NB4 (cell line): ENCODE results near the gene CHCHD3.

ENCODE experiments used
- DNase-seq: peaks from one replicate; pipeline ENCODE4 v3.0.0; 2010; ENCODE audit warnings: low read depth
- H3K4me3 ChIP-seq: one replicate; pipeline ENCODE4 v1.5.1; 2011; ENCODE audit warnings: mild to moderate bottlenecking, low read depth, low read length, moderate library complexity
- MAX ChIP-seq: IDR thresholded peaks from 2 replicates; pipeline ENCODE4 v1.6.1; 2011; ENCODE audit warnings: low read depth, low read length
- MYC ChIP-seq: IDR thresholded peaks from 2 replicates; pipeline ENCODE4 v1.6.1; 2011; ENCODE audit warnings: low read depth, low read length
- POLR2A ChIP-seq: IDR thresholded peaks from 2 replicates; pipeline ENCODE4 v1.6.1; 2011; ENCODE audit warnings: mild to moderate bottlenecking; ENCODE audit not compliant: insufficient read length; ENCODE audit errors: extremely low read depth
- TF ChIP-seq, protein P1 (sequence below): IDR thresholded peaks from one replicate; pipeline ENCODE4 v1.5.1; 2012; ENCODE audit warnings: low read depth, low read length

The CHCHD3 gene

GRCh38 chr7:132964876-132965275 lies 117.0 kb downstream of the CHCHD3 start:
- no peak for DNase-seq
- no peak for TF ChIP-seq MAX
- no peak for TF ChIP-seq POLR2A
- no peak for TF ChIP-seq MYC
- TF ChIP-seq, protein P1, sequence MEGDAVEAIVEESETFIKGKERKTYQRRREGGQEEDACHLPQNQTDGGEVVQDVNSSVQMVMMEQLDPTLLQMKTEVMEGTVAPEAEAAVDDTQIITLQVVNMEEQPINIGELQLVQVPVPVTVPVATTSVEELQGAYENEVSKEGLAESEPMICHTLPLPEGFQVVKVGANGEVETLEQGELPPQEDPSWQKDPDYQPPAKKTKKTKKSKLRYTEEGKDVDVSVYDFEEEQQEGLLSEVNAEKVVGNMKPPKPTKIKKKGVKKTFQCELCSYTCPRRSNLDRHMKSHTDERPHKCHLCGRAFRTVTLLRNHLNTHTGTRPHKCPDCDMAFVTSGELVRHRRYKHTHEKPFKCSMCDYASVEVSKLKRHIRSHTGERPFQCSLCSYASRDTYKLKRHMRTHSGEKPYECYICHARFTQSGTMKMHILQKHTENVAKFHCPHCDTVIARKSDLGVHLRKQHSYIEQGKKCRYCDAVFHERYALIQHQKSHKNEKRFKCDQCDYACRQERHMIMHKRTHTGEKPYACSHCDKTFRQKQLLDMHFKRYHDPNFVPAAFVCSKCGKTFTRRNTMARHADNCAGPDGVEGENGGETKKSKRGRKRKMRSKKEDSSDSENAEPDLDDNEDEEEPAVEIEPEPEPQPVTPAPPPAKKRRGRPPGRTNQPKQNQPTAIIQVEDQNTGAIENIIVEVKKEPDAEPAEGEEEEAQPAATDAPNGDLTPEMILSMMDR = no peak
- no peak overlapping the region for H3K4me3 ChIP-seq

- TF ChIP-seq MAX (no peak), POLR2A (no peak), MYC (no peak)
- TF ChIP-seq, protein P1 = no peak
- DNase-seq = no peak
- no peak overlapping the region for H3K4me3 ChIP-seq
Observed at GRCh38 chr7:132959891-132960290, 122.0 kb downstream of the CHCHD3 start.

DNA sequence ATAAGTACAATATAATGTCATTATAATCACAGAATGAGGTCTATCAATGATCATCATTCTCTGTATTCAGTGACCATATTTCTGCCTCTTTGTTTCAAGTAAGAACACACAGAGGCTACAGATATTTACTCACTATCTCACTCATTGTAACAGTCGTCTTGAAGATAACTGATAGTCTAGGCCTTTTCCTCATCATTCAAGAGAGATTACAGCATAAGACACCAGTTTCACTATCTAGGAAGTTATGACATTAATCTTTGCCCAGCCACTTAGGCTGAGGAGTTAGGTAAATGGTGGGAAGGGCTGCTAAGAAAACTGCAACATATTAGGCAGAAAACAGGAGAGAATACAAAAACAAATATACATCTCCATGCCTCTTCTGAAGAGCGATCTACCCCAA lies 125.3 kb downstream of the CHCHD3 start:
- H3K4me3 ChIP-seq = no peak overlapping the region
- DNase-seq = no peak
- TF ChIP-seq MYC = no peak
- TF ChIP-seq, protein P1 = no peak
- TF ChIP-seq MAX = no peak
- no peak for TF ChIP-seq POLR2A

DNA sequence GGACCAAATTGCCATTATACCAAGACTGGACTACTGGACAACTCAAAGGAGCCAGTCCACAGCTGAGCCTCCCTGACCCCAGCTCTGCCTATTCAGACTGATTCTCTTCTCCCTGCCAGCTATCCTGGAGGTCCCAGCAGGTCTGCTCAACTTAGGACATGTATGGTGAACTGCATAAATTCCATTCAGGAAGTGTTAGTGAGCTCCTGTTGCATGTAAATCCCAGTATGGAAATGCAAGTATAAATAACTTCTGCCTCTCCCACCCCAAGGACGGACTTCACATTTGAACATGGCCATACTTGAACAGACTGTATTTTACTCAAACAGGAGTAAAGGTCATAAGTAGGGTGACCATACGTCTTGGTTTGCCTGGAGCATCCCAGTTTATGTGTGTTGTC lies 128.4 kb downstream of the CHCHD3 start:
- no peak for DNase-seq

DNA sequence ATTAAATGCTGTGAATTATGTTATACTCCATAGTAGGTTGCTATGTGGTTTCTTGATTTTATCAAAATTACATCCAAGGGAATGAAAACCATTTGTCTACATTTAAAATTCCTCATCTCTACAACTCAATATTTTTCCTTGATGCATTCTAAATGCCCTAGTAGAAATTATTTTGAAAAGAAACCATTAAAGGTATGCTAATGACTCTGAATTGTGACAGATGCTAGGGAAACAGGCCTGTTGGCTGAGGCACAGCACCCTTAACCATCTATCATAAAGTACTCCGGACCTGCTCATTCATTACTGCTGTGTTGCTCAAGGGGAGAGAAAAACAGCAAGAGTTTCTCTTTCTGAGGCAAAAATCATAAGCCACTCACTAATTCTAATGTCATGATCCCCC lies 131.2 kb downstream of the CHCHD3 start:
- no peak for DNase-seq
- TF ChIP-seq MAX = no peak
- TF ChIP-seq, protein P1 = no peak
- TF ChIP-seq POLR2A = no peak
- no peak for TF ChIP-seq MYC
- H3K4me3 ChIP-seq = no peak overlapping the region

More for the DNA sequence above, 128.4 kb downstream of the CHCHD3 start:
- H3K4me3 ChIP-seq = no peak overlapping the region
- TF ChIP-seq, protein P1 = no peak
- TF ChIP-seq POLR2A = no peak
- no peak for TF ChIP-seq MAX
- no peak for TF ChIP-seq MYC

DNA sequence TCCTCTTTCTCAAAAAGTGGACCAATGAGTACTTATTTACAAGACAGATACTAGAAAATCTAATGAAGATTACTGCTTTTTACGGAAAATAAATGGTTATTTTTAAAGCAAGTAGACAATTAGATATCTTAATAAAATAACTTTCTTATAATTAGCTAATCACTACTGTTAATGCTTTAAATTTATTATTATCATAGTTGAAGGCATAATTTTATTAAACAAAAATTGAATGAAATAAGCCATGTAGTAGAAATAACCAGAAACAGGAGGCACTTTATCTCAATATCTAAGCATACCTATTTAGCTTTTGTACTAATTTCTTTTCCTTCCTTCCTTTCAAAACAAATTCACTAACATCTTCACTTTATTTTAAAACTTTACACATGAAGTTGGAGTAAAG lies 134.9 kb downstream of the CHCHD3 start:
- no peak for TF ChIP-seq MAX
- no peak overlapping the region for H3K4me3 ChIP-seq
- no peak for DNase-seq
